ENCODE measurements around the gene CCDC33. TPM values are rescaled to one million over a fixed set of nuclear protein-coding genes. Genes with fewer than 3 reads are reported as not detected.

CCDC33 gene
- total and polyA plus RNA-seq, 8 donors = not detected

GRCh38 chr15:74333093-74333492, 97.0 kb downstream of the CCDC33 start:
- ATAC-seq (no peak), DNase-seq (peak in 1 of 6 donors; percentile 41), FAIRE-seq (no peak)
- H3K4me1 ChIP-seq = no peaks in the 10 kb centered on the region
- TF ChIP-seq, protein P1, sequence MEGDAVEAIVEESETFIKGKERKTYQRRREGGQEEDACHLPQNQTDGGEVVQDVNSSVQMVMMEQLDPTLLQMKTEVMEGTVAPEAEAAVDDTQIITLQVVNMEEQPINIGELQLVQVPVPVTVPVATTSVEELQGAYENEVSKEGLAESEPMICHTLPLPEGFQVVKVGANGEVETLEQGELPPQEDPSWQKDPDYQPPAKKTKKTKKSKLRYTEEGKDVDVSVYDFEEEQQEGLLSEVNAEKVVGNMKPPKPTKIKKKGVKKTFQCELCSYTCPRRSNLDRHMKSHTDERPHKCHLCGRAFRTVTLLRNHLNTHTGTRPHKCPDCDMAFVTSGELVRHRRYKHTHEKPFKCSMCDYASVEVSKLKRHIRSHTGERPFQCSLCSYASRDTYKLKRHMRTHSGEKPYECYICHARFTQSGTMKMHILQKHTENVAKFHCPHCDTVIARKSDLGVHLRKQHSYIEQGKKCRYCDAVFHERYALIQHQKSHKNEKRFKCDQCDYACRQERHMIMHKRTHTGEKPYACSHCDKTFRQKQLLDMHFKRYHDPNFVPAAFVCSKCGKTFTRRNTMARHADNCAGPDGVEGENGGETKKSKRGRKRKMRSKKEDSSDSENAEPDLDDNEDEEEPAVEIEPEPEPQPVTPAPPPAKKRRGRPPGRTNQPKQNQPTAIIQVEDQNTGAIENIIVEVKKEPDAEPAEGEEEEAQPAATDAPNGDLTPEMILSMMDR (IDR thresholded peaks at IDR 0.05) = no peak
- intact Hi-C loops (cut with DNase I) = no loop called here
- no peak overlapping the region for H3K4me3 ChIP-seq
- WGBS, 2 donors = 82 to 94% methylated on average over 5 of the region's 5 CpGs
- no peaks in the 10 kb centered on the region for H3K36me3 ChIP-seq
- H3K27ac ChIP-seq = no peak overlapping the region
- no peaks in the 10 kb centered on the region for H3K9me3 ChIP-seq
- H3K27me3 ChIP-seq = no peaks in the 10 kb centered on the region

- H3K27me3 ChIP-seq = no peaks in the 10 kb centered on the region
- WGBS, 2 donors = 67 to 75% methylated on average over 5 of the region's 5 CpGs
- TF ChIP-seq, protein P1 (IDR thresholded peaks at IDR 0.05) = no peak
- FAIRE-seq = no peak
- H3K4me1 ChIP-seq = no peaks in the 10 kb centered on the region
- H3K27ac ChIP-seq = no peak overlapping the region
- ATAC-seq = no peak
- peak in 1 of 6 donors; percentile 37 for DNase-seq
- no peaks in the 10 kb centered on the region for H3K9me3 ChIP-seq
- H3K36me3 ChIP-seq = no peaks in the 10 kb centered on the region
- intact Hi-C loops (cut with DNase I) = no loop called here
- H3K4me3 ChIP-seq = no peak overlapping the region
Measured at GRCh38 chr15:74333662-74334061, 97.5 kb downstream of the CCDC33 start.

DNA sequence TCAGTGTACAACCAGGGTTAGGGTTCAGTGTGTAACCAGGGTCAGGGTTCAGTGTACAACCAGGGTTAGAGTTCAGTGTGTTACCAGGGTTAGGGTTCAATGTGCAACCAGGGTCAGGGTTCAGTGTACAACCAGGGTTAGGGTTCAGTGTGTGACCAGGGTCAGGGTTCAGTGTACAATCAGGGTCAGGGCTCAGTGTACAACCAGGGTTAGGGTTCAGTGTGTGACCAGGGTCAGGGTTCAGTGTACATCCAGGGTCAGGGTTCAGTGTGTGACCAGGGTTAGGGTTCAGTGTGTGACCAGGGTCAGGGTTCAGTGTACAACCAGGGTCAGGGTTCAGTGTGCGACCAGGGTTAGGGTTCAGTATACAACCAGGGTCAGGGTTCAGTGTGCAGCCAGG, 98.0 kb downstream of the CCDC33 start:
- FAIRE-seq (no peak), ATAC-seq (no peak), DNase-seq (no peak)
- intact Hi-C loops (cut with DNase I) = no loop called here
- H3K27ac ChIP-seq = no peak overlapping the region
- TF ChIP-seq, protein P1 (IDR thresholded peaks at IDR 0.05) = no peak
- no peak overlapping the region for H3K4me3 ChIP-seq
- WGBS, 2 donors = 87 to 100% methylated on average over 1 of the region's 1 CpG
- no peaks in the 10 kb centered on the region for H3K36me3 ChIP-seq
- H3K27me3 ChIP-seq = no peaks in the 10 kb centered on the region
- H3K9me3 ChIP-seq = no peaks in the 10 kb centered on the region
- H3K4me1 ChIP-seq = no peaks in the 10 kb centered on the region

DNA sequence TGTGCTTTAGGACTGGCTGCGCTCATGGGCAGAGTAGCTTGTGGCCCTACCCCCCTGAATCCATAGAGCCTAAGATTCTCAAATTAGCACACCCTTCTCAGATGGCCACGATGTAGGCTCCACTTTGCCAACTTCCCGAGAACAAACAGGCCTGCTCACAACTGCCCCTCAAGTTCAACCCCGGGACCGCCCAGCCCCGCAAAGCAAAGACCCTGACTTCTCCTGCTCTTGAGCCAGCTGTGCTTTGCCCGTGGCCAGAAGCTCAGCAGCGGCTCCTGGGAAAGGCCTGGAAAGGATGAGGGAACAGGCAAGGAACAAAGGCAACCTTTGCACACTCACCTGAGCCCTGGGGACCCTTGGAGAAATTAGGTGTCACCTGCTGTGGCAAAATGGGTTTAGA, 99.3 kb downstream of the CCDC33 start:
- Histone ChIP-seq H3K27me3 (no peaks in the 10 kb centered on the region), H3K27ac (no peak overlapping the region), H3K4me1 (no peaks in the 10 kb centered on the region), H3K36me3 (no peaks in the 10 kb centered on the region), H3K4me3 (no peak overlapping the region), H3K9me3 (no peaks in the 10 kb centered on the region)
- WGBS, 2 donors = 72 to 73% methylated on average over 8 of the region's 8 CpGs
- DNase-seq (peak in 2 of 6 donors; percentile 17 to 31), FAIRE-seq (no peak), ATAC-seq (no peak)
- TF ChIP-seq, protein P1 (IDR thresholded peaks at IDR 0.05) = no peak
- intact Hi-C loops (cut with DNase I) = no loop called here

- H3K9me3 ChIP-seq = no peaks in the 10 kb centered on the region
- no peak overlapping the region for H3K4me3 ChIP-seq
- TF ChIP-seq, protein P1 (IDR thresholded peaks at IDR 0.05) = no peak
- H3K27ac ChIP-seq = no peak overlapping the region
- ATAC-seq = no peak
- FAIRE-seq = no peak
- no peaks in the 10 kb centered on the region for H3K27me3 ChIP-seq
- H3K4me1 ChIP-seq = no peaks in the 10 kb centered on the region
- 69 to 82% methylated on average over 9 of the region's 9 CpGs for WGBS, 2 donors
- no peaks in the 10 kb centered on the region for H3K36me3 ChIP-seq
- intact Hi-C loops (cut with DNase I) = no loop called here
- peak in 1 of 6 donors; percentile 26 for DNase-seq
Measured at GRCh38 chr15:74336061-74337005, 100.2 kb downstream of the CCDC33 start.
